Measurements from ENCODE around the gene SPHK2. TPM values are rescaled to one million over a fixed set of nuclear protein-coding genes. Genes with fewer than 3 reads are reported as not detected.
A peak's percentile ranks its signal among the peaks of the same experiment; 100 is the strongest.

The SPHK2 gene
- total and polyA plus RNA-seq, 2 experiments from 2014 or later: 7.2 to 9.9 TPM

DNA sequence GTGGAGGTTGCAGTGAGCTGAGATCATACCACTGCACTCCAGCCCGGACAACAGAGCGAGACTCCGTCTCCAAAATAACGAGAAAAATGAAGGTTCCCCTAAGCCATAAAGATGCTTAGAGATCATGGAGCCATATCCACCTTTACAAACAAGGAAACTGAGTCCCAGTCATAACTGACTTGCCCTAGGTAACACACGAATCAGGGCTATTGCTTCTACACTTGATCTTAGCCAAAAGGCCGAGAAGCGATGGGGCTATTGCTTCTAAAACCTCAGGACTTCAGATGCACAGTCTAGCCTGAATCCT lies 14.7 kb downstream of the SPHK2 start:
- Histone ChIP-seq H3K9ac (peak overlapping the region; percentile 72), H3K27me3 (replicated peaks; ENCODE audit: insufficient read depth) (no peaks in the 10 kb centered on the region), H3K4me1 (ENCODE audit: insufficient read depth) (peaks cover 38% of the 10 kb centered on the region), H3K4me2 (ENCODE audit: unreplicated experiment) (peak overlapping the region; percentile 90), H2AFZ (peak overlapping the region; percentile 74), H3K9me2 (ENCODE audit: insufficient read depth) (no peaks in the 10 kb centered on the region), H3K36me3 (ENCODE audit: low read depth) (no peaks in the 10 kb centered on the region), H4K20me1 (ENCODE audit: insufficient read depth) (no peaks in the 10 kb centered on the region), H3F3A (ENCODE audit: insufficient read depth) (peaks cover 24% of the 10 kb centered on the region), H3K4me3 (peak overlapping the region; percentile 71), H3K27ac (peak overlapping the region; percentile 66), H3K9me3 (ENCODE audit: low read depth) (no peaks in the 10 kb centered on the region), H3K79me2 (ENCODE audit: insufficient read depth) (no peaks in the 10 kb centered on the region)
- in situ Hi-C loops (cut with MboI): no loop called here
- no peak for DNase-seq
- 34 to 36% methylated on average over 7 of the region's 7 CpGs for WGBS, 2 experiments (ENCODE audit: low coverage in 1 of 2, low lambda C conversion rate in 2 of 2, missing lambda C conversion rate in 2 of 2)
- TF ChIP-seq EZH2 (IDR thresholded peaks at IDR 0.05; ENCODE audit: insufficient read depth, poor library complexity, severe bottlenecking): no peak
- no peak for TF ChIP-seq EZH2phosphoT487 (IDR thresholded peaks at IDR 0.05; ENCODE audit: insufficient read depth, low read depth)

GRCh38 chr19:48634424-48635262 lies 15.3 kb downstream of the SPHK2 start:
- Histone ChIP-seq H3K4me3 (peak overlapping the region; percentile 71), H3F3A (ENCODE audit: insufficient read depth) (peaks cover 24% of the 10 kb centered on the region), H3K9ac (peak overlapping the region; percentile 92), H3K27me3 (replicated peaks; ENCODE audit: insufficient read depth) (no peaks in the 10 kb centered on the region), H3K27ac (peak overlapping the region; percentile 66), H3K4me1 (ENCODE audit: insufficient read depth) (peaks cover 38% of the 10 kb centered on the region), H3K9me2 (ENCODE audit: insufficient read depth) (no peaks in the 10 kb centered on the region), H4K20me1 (ENCODE audit: insufficient read depth) (no peaks in the 10 kb centered on the region), H3K9me3 (ENCODE audit: low read depth) (no peaks in the 10 kb centered on the region), H3K79me2 (ENCODE audit: insufficient read depth) (no peaks in the 10 kb centered on the region), H3K36me3 (ENCODE audit: low read depth) (no peaks in the 10 kb centered on the region), H3K4me2 (ENCODE audit: unreplicated experiment) (peak overlapping the region; percentile 90), H2AFZ (peak overlapping the region; percentile 74)
- peak; percentile 99 for DNase-seq
- no peak for TF ChIP-seq EZH2phosphoT487 (IDR thresholded peaks at IDR 0.05; ENCODE audit: insufficient read depth, low read depth)
- TF ChIP-seq EZH2 (IDR thresholded peaks at IDR 0.05; ENCODE audit: insufficient read depth, poor library complexity, severe bottlenecking): no peak
- 2% methylated on average over 25 to 34 of the region's 37 CpGs for WGBS, 2 experiments (ENCODE audit: low coverage in 1 of 2, low lambda C conversion rate in 2 of 2, missing lambda C conversion rate in 2 of 2)
- in situ Hi-C loops (cut with MboI): no loop called here

- H4K20me1 ChIP-seq (ENCODE audit: insufficient read depth): no peaks in the 10 kb centered on the region
- in situ Hi-C loops (cut with MboI): no loop called here
Measured at GRCh38 chr19:48635263-48635965, 16.1 kb downstream of the SPHK2 start.

GRCh38 chr19:48635966-48636858 lies 16.9 kb downstream of the SPHK2 start:
- Histone ChIP-seq H3K9ac (peak overlapping the region; percentile 92), H3K9me2 (ENCODE audit: insufficient read depth) (no peaks in the 10 kb centered on the region), H3K27me3 (replicated peaks; ENCODE audit: insufficient read depth) (no peaks in the 10 kb centered on the region), H3K9me3 (ENCODE audit: low read depth) (no peaks in the 10 kb centered on the region), H3K4me3 (peak overlapping the region; percentile 71), H3K36me3 (ENCODE audit: low read depth) (no peaks in the 10 kb centered on the region), H4K20me1 (ENCODE audit: insufficient read depth) (no peaks in the 10 kb centered on the region), H3F3A (ENCODE audit: insufficient read depth) (peaks cover 24% of the 10 kb centered on the region), H3K27ac (peak overlapping the region; percentile 87), H2AFZ (peak overlapping the region; percentile 80), H3K4me2 (ENCODE audit: unreplicated experiment) (peak overlapping the region; percentile 86), H3K4me1 (ENCODE audit: insufficient read depth) (peaks cover 38% of the 10 kb centered on the region), H3K79me2 (ENCODE audit: insufficient read depth) (no peaks in the 10 kb centered on the region)
- DNase-seq: peak; percentile 29
- no peak for TF ChIP-seq EZH2phosphoT487 (IDR thresholded peaks at IDR 0.05; ENCODE audit: insufficient read depth, low read depth)
- TF ChIP-seq EZH2 (IDR thresholded peaks at IDR 0.05; ENCODE audit: insufficient read depth, poor library complexity, severe bottlenecking): no peak
- 5 to 6% methylated on average over 32 to 35 of the region's 35 CpGs for WGBS, 2 experiments (ENCODE audit: low coverage in 1 of 2, low lambda C conversion rate in 2 of 2, missing lambda C conversion rate in 2 of 2)
- in situ Hi-C loops (cut with MboI): no loop called here

More at GRCh38 chr19:48635263-48635965, 16.1 kb downstream of the SPHK2 start:
- Histone ChIP-seq H3F3A (ENCODE audit: insufficient read depth) (peaks cover 24% of the 10 kb centered on the region), H3K9ac (peak overlapping the region; percentile 92), H3K9me3 (ENCODE audit: low read depth) (no peaks in the 10 kb centered on the region), H3K4me2 (ENCODE audit: unreplicated experiment) (peak overlapping the region; percentile 86), H3K36me3 (ENCODE audit: low read depth) (no peaks in the 10 kb centered on the region), H3K27ac (peak overlapping the region; percentile 66), H3K4me1 (ENCODE audit: insufficient read depth) (peaks cover 38% of the 10 kb centered on the region), H3K27me3 (replicated peaks; ENCODE audit: insufficient read depth) (no peaks in the 10 kb centered on the region), H2AFZ (peak overlapping the region; percentile 74), H3K79me2 (ENCODE audit: insufficient read depth) (no peaks in the 10 kb centered on the region), H3K4me3 (peak overlapping the region; percentile 71), H3K9me2 (ENCODE audit: insufficient read depth) (no peaks in the 10 kb centered on the region)
- peak; percentile 75 for DNase-seq
- WGBS, 2 experiments (ENCODE audit: low coverage in 1 of 2, low lambda C conversion rate in 2 of 2, missing lambda C conversion rate in 2 of 2): 2% methylated on average over 13 to 42 of the region's 67 CpGs
- TF ChIP-seq EZH2 (IDR thresholded peaks at IDR 0.05; ENCODE audit: insufficient read depth, poor library complexity, severe bottlenecking): no peak
- no peak for TF ChIP-seq EZH2phosphoT487 (IDR thresholded peaks at IDR 0.05; ENCODE audit: insufficient read depth, low read depth)

Data from GM23248 (cell line).